Erythroblast (primary cell): ENCODE data around the gene FOXK1.

Source experiments
- GATA1 ChIP-seq: IDR thresholded peaks from 2 replicates; pipeline ENCODE4 v1.6.1; 2011; ENCODE audit warnings: low read depth, mild to moderate bottlenecking, control low read depth, low read length, moderate library complexity
- POLR2A ChIP-seq: IDR thresholded peaks from 2 replicates; pipeline ENCODE4 v1.6.1; 2011; ENCODE audit warnings: mild to moderate bottlenecking, low read length

GRCh38 chr7:4817178-4817901 is 135.2 kb downstream of the FOXK1 start:
- TF ChIP-seq GATA1, result no peak
- TF ChIP-seq POLR2A, result no peak
